IMR-90 (cell line): Measurements from ENCODE around the gene TLK2. TPM values are rescaled to one million over a fixed set of nuclear protein-coding genes. Genes with fewer than 3 reads are reported as not detected.

Experiments
- ATAC-seq: fragments of 200-7000 bp; cut with Tn5 transposase; 2 replicates; pipeline ENCODE4 v1.9.1; 2020; ENCODE audit warnings: low read depth, mild to moderate bottlenecking, moderate library complexity
- BruUV-seq: library from RNA; stranded (reverse); fragments of 400-500 nt; replicated peaks from 2 replicates; lab custom pipeline; 2021; lab: Mats Ljungman, UMichigan
- CTCF ChIA-PET: fragments of 300-600 bp; formaldehyde crosslinking; extraction: SDS; loops from one replicate; lab custom pipeline; 2021; ENCODE audit warnings: antibody characterized with exemption; lab: Yijun Ruan, JAX
- POLR2A ChIA-PET: fragments of 300-600 bp; sonication (Branson Sonifier 250); formaldehyde crosslinking; loops from one replicate; lab custom pipeline; 2022; ENCODE audit warnings: antibody characterized with exemption; ENCODE audit not compliant: unreplicated experiment; lab: Charles Lee
- DNase-seq: peaks from one replicate; pipeline ENCODE4 v3.0.0; 2013
- H2AFZ ChIP-seq: replicated peaks from 2 replicates; pipeline ENCODE3; 2013; ENCODE audit warnings: low read length, mild to moderate bottlenecking; ENCODE audit not compliant: poor library complexity
- H2AK5ac ChIP-seq: 2 replicates; pipeline ENCODE4 v1.6.1; 2013; ENCODE audit warnings: low read depth, low read length, inconsistent platforms
- H2AK9ac ChIP-seq: replicated peaks from 2 replicates; pipeline ENCODE3; 2013; ENCODE audit warnings: mild to moderate bottlenecking, low read depth, low read length, moderate library complexity; ENCODE audit not compliant: poor library complexity
- H2BK120ac ChIP-seq: 2 replicates; pipeline ENCODE4 v1.6.1; 2013; ENCODE audit warnings: low read depth, low read length, inconsistent platforms
- H2BK15ac ChIP-seq: 3 replicates; pipeline ENCODE4 v1.6.1; 2013; ENCODE audit warnings: low read depth, low read length, inconsistent platforms
- H2BK20ac ChIP-seq: 2 replicates; pipeline ENCODE4 v1.6.1; 2013; ENCODE audit warnings: low read depth, mild to moderate bottlenecking, inconsistent platforms, low read length, moderate library complexity
- H2BK5ac ChIP-seq: 2 replicates; pipeline ENCODE4 v1.6.1; 2013; ENCODE audit warnings: mild to moderate bottlenecking, low read depth, low read length, inconsistent platforms; ENCODE audit not compliant: poor library complexity, severe bottlenecking
- H3K14ac ChIP-seq: replicated peaks from 2 replicates; pipeline ENCODE4 v1.6.1; 2013; ENCODE audit warnings: low read depth, low read length, inconsistent platforms
- H3K18ac ChIP-seq: 2 replicates; pipeline ENCODE4 v1.6.1; 2013; ENCODE audit warnings: low read depth, low read length, control low read depth
- H3K23ac ChIP-seq: 2 replicates; pipeline ENCODE4 v1.6.1; 2013; ENCODE audit warnings: low read depth, low read length, inconsistent platforms
- H3K27ac ChIP-seq: 2 replicates; pipeline ENCODE4 v1.5.1; 2013; ENCODE audit warnings: mild to moderate bottlenecking, control low read depth, low read length; ENCODE audit not compliant: insufficient read depth
- H3K27me3 ChIP-seq: 2 replicates; pipeline ENCODE4 v1.6.1; 2013; ENCODE audit warnings: low read length; ENCODE audit not compliant: control insufficient read depth, insufficient read depth
- H3K36me3 ChIP-seq: 2 replicates; pipeline ENCODE4 v1.6.1; 2013; ENCODE audit warnings: low read length, mixed read lengths; ENCODE audit not compliant: control insufficient read depth, insufficient read depth
- H3K4ac ChIP-seq: 2 replicates; pipeline ENCODE4 v1.6.1; 2013; ENCODE audit warnings: low read depth, low read length, inconsistent platforms
- H3K4me1 ChIP-seq: 2 replicates; pipeline ENCODE4 v1.6.1; 2013; ENCODE audit warnings: low read length, mixed read lengths; ENCODE audit not compliant: control insufficient read depth, insufficient read depth
- H3K4me2 ChIP-seq: 2 replicates; pipeline ENCODE4 v1.6.1; 2013; ENCODE audit warnings: low read depth, mild to moderate bottlenecking, control low read depth, low read length, moderate library complexity
- H3K4me3 ChIP-seq: 2 replicates; pipeline ENCODE4 v1.5.1; 2013; ENCODE audit warnings: low read depth, mild to moderate bottlenecking, control low read depth, low read length, moderate library complexity; ENCODE audit not compliant: insufficient read depth
- H3K56ac ChIP-seq: 2 replicates; pipeline ENCODE4 v1.6.1; 2013; ENCODE audit warnings: low read length, inconsistent platforms; ENCODE audit not compliant: insufficient read depth; ENCODE audit errors: extremely low read depth
- H3K79me1 ChIP-seq, 2 experiments: 2 replicates each; pipeline ENCODE4 v1.6.1; 2013; ENCODE audit warnings: low read length in 2 of 2, inconsistent platforms in 1 of 2, low read depth in 1 of 2
- H3K9ac ChIP-seq: 2 replicates; pipeline ENCODE4 v1.6.1; 2013; ENCODE audit warnings: low read depth, low read length, control low read depth
- H3K9me1 ChIP-seq: 2 replicates; pipeline ENCODE4 v1.6.1; 2013; ENCODE audit warnings: low read length, inconsistent platforms; ENCODE audit not compliant: insufficient read depth
- H3K9me3 ChIP-seq: 2 replicates; pipeline ENCODE4 v1.6.1; 2013; ENCODE audit warnings: low read length; ENCODE audit not compliant: control insufficient read depth, insufficient read depth
- H4K20me1 ChIP-seq: 2 replicates; pipeline ENCODE4 v1.6.1; 2013; ENCODE audit warnings: low read length, inconsistent platforms; ENCODE audit not compliant: insufficient read depth
- H4K5ac ChIP-seq: 2 replicates; pipeline ENCODE4 v1.6.1; 2013; ENCODE audit warnings: mild to moderate bottlenecking, low read depth, low read length, control low read depth
- H4K8ac ChIP-seq, 2 experiments: 2 replicates each; pipeline ENCODE4 v1.6.1; 2013; ENCODE audit warnings: low read depth in 2 of 2, low read length in 2 of 2, control low read depth in 1 of 2, inconsistent platforms in 1 of 2
- H4K91ac ChIP-seq: 2 replicates; pipeline ENCODE4 v1.6.1; 2013; ENCODE audit warnings: low read depth, low read length, inconsistent platforms; ENCODE audit not compliant: insufficient read depth
- CHD1 ChIP-seq: IDR thresholded peaks from 2 replicates; pipeline ENCODE4 v1.6.1; 2012; ENCODE audit warnings: low read depth, low read length, improper control_type of control experiment
- FOS ChIP-seq: fragments of 150-350 bp; IDR thresholded peaks from 2 replicates; pipeline ENCODE4 v1.6.1; 2016; ENCODE audit warnings: low read depth, low read length
- WGBS, 2 experiments: methylation state at CpG; one replicate each; pipeline versions ENCODE4 v1.1.5 to v1.1.7; 2013; ENCODE audit warnings: missing lambda C conversion rate in 2 of 2; ENCODE audit not compliant: insufficient read length in 1 of 2; ENCODE audit errors: extremely low coverage in 2 of 2; 5-methylcytosine and 5-hydroxymethylcytosine counted together
- dilution Hi-C: fragments of 300-500 bp; cut with HindIII; formaldehyde crosslinking; loops from one replicate; pipeline ENCODE4 v1.14.3; 2018; ENCODE audit warnings: low sequenced_read_pairs; ENCODE audit not compliant: unreplicated experiment
- in situ Hi-C: fragments of 300-500 bp; cut with MboI; formaldehyde crosslinking; loops from 3 replicates; pipeline ENCODE4 v1.14.3; 2019; ENCODE audit warnings: low sequenced_read_pairs, inconsistent platforms, mixed read lengths
- intact Hi-C: fragments of 100-400 bp; cut with micrococcal nuclease; formaldehyde crosslinking; loops from 2 replicates; pipeline ENCODE4 v1.10.0; 2022
- polyA plus RNA-seq, 3 experiments: library from polyadenylated mRNA; depleted of rRNA; stranded (reverse); fragments of >200 nt; gene quantifications; 2 replicates each; pipeline ENCODE4 v1.2.3, GENCODE V29; 2012; ENCODE audit warnings: low replicate concordance in 1 of 3
- total RNA-seq: library from RNA; depleted of rRNA; stranded (reverse); fragments of >200 nt; gene quantifications from 2 replicates; pipeline ENCODE4 v1.2.3, GENCODE V29; 2012
- TF ChIP-seq, protein P1 (sequence below): fragments of 150-350 bp; IDR thresholded peaks from 2 replicates; pipeline ENCODE4 v1.6.1; 2016; ENCODE audit warnings: low read depth, mild to moderate bottlenecking, low read length, moderate library complexity, borderline replicate concordance

TLK2 gene
- total and polyA plus RNA-seq, 2 of the 4 experiments (the other 2 are of a cell fraction), result 35.7 to 39.4 TPM

DNA sequence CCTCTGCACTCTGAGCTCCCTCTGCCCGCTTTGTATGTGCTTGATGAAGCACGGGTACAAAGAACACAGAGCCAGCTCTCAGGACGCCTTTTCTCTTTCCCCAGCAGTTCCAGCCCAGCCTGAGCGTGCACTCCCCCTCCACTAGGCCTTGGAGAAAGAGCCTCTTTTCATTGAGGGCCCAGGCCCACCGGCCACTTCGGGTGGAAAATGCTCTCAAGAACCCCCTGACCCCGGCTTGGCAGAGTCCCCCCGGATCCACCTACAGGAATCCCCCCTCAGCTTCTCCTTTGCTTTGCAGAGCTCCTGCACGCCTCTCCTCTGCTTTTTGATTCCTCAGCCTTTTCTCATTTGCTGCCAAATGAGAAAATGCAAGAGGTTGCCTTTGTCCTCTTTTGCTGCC lies 179.1 kb downstream of the TLK2 start:
- Histone ChIP-seq H2BK20ac (no peak overlapping the region), H2BK120ac (no peak overlapping the region), H3K4me2 (no peak overlapping the region), H4K5ac (no peak overlapping the region), H3K4ac (no peak overlapping the region), H4K8ac (no peak overlapping the region), H4K20me1 (peaks cover 62% of the 10 kb centered on the region), H2AK5ac (no peak overlapping the region), H3K56ac (no peak overlapping the region), H3K23ac (no peak overlapping the region), H2AK9ac (no peak overlapping the region), H2AFZ (no peak overlapping the region), H3K9me1 (peaks cover 24% of the 10 kb centered on the region), H3K27ac (no peak overlapping the region), H3K9me3 (no peaks in the 10 kb centered on the region; the same call in 1 of the 2 replicates), H3K36me3 (peaks cover 18% of the 10 kb centered on the region), H3K4me1 (peaks cover 20% of the 10 kb centered on the region), H3K18ac (no peak overlapping the region), H4K91ac (no peak overlapping the region), H3K9ac (no peak overlapping the region), H2BK15ac (no peak overlapping the region), H3K14ac (no peak overlapping the region), H3K4me3 (no peak overlapping the region), H3K79me1 (peaks cover 40 to 93% of the 10 kb centered on the region in 2 experiments), H2BK5ac (no peak overlapping the region), H3K27me3 (no peaks in the 10 kb centered on the region)
- DNase-seq (no peak), ATAC-seq (no peak)
- ChIA-PET CTCF (no interaction called here), POLR2A (no interaction called here)
- WGBS, 2 experiments, result 85% methylated on average over 5 of the region's 9 CpGs; no CpG with 5 or more reads in 1 of the 2 experiments
- BruUV-seq, result no TSS peak
- no peak for TF ChIP-seq CHD1
- TF ChIP-seq, protein P1, sequence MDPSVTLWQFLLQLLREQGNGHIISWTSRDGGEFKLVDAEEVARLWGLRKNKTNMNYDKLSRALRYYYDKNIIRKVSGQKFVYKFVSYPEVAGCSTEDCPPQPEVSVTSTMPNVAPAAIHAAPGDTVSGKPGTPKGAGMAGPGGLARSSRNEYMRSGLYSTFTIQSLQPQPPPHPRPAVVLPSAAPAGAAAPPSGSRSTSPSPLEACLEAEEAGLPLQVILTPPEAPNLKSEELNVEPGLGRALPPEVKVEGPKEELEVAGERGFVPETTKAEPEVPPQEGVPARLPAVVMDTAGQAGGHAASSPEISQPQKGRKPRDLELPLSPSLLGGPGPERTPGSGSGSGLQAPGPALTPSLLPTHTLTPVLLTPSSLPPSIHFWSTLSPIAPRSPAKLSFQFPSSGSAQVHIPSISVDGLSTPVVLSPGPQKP, result no peak
- TF ChIP-seq FOS, result no peak
- in situ Hi-C loops, result no loop called here
- intact Hi-C loops, result loop anchor here (10.0 kb wide), 1 partner anchor 103 kb away; no protein-coding TSS in a partner anchor
- dilution Hi-C loops, result no loop called here
